Urothelium cell line (cell line): ENCODE measurements around the gene ONECUT2.
"Not testable (repeated sequence)": the region's sequence is repeated elsewhere in the genome, so short reads cannot be mapped to it uniquely, and the experiment has no call there.

Experiments
- DNase-seq: peaks from one replicate; pipeline ENCODE4 v3.0.0; 2011; ENCODE audit warnings: low spot score, mixed read lengths
- FAIRE-seq: peaks from 2 replicates; lab custom pipeline; 2011; peaks lifted over from hg19 to GRCh38; lab: Jason Lieb, UNC

The ONECUT2 gene

DNA sequence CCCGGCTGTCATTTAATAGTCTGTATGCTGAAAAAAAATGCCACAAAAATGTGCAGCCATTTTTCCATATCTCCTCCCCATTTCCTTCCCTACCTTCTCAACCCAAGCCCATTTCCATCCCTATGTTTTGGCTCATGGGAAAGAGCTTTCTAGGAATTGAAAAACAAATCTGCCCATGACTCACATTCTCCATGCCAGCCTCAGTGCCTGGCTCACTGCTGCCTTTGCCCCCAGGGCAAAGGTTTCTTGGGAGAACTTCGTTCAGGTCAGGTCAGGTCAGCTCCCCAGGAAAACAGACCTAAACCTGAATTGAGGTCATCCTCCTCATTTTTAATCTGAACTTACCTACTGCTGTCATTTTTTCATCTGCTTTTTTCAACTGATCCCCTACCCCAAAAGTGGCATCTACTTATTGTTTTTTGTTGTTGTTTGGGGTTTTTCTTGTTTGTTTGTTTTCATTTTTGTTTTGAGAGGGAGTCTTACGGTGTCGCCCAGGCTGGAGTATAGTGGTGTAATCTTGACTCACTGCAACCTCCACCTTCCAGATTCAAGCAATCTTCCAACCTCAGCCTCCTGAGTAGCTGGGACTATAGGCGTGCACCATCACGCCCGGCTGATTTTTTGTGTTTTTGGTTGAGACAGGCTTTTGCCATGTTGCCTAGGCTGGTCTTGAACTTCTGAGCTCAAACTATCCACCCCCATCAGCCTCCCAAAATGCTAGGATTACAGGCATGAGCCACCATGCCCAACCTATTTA lies 84.7 kb downstream of the ONECUT2 start:
- FAIRE-seq: no peak
- DNase-seq: no peak

DNA sequence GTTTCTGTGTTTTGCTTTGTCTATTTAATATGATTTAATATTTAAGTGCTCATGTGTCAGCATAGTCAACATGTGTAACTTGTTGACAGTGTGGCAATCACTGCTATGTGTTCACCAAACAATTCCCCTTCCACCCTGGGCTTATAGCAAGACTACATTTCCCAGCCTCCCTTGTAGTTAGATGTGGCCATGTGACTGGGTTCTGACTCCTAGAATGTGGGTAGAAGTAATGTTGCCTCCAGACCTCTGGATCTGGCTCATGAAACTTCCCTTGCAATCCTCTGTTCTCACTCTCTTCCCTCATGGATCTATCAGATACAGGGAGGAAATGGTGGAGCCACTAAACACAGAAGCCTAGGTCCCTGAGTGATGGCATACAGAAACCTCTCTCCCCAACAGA lies 87.2 kb downstream of the ONECUT2 start:
- not testable (repeated sequence) for DNase-seq, FAIRE-seq

DNA sequence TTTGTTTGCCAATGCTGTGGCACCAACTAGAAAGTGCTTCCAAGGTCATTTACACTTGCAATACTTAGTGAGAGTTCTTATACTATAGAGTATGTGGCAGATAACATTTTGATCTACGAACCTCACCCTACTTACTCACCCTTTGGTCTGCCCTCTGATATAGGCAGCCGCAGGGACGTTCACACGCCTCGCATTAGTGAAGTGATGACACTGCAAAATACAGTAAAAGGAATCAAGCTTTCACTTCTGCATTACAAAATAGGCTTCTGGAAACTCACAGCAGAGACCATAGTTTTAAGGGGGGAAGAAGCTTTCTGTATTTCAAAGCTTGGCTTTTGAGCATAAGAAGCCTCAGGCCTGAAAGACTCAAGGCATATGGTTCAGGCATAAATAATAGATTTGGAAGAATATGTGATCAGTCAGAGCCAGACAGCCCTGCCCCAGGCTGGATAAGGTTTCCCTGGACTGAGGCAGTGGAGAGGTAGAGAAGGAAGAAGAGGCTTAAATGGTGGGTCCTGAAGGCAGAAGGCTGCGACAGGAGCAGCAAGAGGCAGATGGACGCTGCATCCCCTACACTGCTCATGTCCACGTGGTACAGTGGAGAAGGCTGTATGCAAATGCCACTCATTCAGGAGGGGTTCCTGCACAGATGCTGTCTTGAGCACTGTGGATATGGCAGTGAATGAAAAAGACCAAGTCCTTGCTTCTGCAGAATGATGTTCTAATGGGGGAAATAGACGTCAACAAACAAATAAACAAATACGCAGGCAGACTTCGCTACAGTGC lies 88.2 kb downstream of the ONECUT2 start:
- no peak for FAIRE-seq
- no peak for DNase-seq

DNA sequence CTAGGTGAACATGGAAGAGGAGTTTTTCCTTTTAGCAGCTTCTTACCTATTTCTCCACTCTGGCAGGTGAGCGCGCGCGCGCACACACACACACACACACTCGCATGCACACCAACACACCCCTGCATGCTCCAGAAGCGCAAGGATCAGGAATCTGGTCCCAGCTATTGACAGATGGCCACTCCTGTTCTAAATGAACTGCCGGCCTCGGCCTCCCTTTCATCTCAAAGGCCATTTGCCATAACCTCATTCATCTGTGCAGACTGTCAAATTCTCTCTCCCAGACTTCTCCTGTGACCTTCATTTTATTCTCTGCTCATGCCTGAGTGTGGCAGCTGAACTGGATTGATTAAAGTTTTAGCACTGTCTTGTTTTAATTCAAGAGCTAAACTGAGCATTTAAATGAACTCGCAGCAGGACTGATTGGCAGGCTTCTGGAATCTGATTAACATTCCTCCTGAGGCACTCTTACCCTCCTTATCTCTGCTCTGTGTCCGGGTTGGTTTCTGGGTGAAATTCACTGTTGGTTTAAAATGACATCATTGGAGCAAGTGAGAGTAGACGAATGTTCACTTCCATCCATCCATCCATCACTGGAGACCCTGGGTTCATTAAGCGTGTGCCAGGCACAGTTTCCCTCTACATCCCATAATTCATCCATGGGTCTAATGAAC lies 92.5 kb downstream of the ONECUT2 start:
- DNase-seq: no peak
- FAIRE-seq: no peak

DNA sequence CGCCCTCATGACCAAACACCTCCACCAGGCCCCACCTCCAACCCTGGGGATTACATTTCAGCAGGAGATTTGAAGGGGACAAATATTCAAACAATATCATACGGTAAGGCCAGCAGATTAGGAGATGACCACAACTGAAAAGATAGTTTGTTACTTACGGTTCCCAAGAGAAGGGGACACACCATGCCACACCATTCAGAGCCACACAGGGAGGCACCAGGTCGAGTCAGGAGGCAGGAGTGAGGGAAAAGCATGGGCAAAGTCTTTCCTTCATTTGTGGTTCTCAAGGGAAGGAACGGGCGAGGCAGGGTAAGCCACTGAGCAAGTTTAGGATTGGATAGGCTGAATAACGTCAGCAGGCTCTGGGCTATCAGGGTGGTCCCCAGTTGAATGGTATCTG lies 94.0 kb downstream of the ONECUT2 start:
- no peak for DNase-seq

DNA sequence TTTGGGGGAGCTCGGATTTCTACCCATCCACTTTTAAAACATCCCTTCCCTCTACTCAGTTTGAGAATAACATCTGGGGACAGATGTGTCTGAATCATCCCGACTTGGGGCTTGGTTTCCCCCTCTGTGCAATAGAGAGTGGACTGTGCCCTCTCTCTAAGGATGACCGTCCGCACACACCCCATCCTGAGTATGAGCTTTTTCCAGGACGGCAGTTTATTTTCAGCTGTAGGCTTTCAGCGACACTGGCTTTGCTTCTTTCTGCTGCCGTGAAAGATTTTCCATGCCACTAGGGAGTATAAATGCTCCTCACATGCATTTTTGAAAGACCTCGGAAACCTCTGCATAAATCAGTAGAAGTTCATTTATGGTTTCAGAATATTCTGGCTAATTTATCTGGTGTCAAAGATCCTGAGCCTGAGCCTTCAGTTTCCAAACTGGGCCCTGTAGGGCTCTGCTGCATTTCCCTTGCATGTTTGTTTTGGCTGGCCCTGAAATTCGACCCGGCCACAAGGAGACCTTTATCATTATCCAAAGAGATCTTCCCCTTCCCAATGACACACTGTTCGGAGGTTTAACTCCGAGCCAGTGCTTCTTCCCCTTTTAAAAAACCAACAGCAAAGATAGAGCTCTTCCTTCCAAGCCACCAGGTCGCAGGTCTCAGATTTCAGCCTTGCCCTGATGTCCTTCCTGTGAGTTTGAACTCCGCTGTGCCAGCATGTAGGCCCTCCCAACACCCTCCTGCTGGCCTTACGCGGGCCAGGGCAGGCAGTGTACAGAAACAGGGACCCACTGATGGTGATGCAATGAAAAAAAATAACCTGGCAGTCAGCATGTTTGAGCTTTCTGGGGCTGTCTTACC lies 98.1 kb downstream of the ONECUT2 start:
- no peak for DNase-seq
- no peak for FAIRE-seq

More for the DNA sequence above, 94.0 kb downstream of the ONECUT2 start:
- FAIRE-seq: no peak

DNA sequence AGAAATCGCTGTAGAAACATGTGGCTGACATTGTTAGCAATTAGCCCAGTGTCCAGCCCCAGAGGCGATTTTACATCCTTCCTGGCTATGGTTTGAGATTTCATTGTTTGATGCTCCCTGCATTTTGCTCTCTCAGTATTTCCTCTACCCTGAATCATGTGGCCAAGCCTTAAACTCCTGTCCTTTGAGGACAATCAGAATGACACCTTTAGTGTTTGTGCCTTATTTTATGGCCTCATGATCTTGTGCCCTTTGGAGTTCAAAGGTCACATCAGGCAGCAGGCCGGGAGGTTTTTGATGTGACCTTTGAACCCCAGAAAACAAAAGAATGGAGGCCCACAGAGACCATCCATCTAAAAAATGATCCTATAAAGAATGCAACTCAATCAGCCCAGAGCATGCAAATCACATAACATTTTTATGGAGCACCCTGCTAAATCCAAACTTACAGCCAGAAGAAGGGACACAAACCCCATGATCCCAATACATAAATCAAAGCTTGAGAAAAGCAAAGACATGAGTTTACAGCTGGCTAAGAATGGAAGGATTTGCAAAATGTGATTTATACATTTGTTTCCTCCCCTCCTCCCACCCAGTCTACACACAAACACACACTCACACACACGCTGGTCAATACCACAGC lies 98.8 kb downstream of the ONECUT2 start:
- no peak for DNase-seq
- no peak for FAIRE-seq

DNA sequence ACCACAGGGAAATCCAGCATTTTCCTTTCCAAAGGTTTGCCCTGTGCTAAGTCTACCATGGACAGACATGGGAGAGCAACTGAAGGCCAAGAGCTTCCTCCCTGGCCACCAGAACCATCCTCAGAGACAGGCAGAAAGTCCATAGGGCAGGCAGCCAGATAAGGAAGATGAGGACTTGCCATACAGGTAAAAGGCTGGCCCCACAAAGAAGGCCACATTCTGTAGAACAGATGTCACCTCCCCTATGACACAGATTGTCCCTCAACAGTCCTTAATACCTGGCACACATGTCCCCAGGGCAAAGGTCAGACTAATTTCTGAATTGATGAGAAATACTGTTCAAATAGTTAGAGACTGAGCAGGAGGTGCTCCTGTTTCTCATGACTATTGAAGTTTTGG lies 99.3 kb downstream of the ONECUT2 start:
- no peak for DNase-seq
- FAIRE-seq: no peak

DNA sequence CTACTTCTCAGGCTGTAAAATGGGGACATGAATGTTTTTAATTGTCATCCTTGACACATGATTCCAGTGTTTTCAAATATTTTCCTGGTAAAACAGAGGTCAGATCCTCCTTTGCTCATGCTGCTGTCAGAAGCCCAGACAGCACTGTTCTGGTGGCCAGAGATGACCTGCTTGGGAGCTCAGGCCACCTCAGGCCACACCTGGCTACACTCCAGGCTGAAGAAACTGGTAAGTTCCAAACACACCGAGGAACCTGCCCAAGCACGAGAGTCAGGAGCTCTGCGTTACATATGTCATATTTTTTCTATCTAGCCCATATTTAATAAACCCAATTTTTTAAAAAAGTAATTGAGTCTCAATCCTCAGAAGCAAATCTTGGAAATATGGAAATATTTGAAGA lies 103.4 kb downstream of the ONECUT2 start:
- no peak for FAIRE-seq
- no peak for DNase-seq

DNA sequence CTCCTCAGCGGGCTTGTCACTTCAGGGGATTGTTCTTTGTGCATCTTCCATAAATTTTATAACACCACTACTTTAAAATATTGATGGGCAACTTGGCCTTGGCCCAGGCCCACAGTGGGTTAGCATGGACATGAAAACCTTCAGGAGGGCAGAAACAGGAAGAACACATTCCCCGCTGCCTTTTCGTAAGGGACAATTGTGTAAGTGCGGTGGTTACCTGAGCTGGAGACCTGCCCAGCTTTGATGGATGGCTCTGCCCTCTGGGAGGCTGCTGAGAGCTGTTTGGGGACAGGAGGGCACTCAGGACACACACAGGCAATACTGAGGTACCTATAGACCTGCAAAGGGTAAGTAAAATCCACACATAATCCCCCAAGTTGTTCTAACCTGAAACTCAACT lies 104.5 kb downstream of the ONECUT2 start:
- DNase-seq (no peak), FAIRE-seq (no peak)
